GM12878 (cell line): Measurements from ENCODE around the gene PLOD3.

Experiments
- CTCF ChIP-seq, 3 experiments: IDR thresholded peaks in 2 of 3; conservative IDR thresholded peaks in 1 of 3; 2 replicates each; pipeline ENCODE4 v1.5.1; 2011; ENCODE audit warnings: low read depth in 3 of 3, low read length in 3 of 3, mild to moderate bottlenecking in 3 of 3, control low read depth in 2 of 3, moderate library complexity in 2 of 3, inconsistent platforms in 1 of 3, mixed read lengths in 1 of 3; ENCODE audit not compliant: control insufficient read depth in 2 of 3, insufficient read depth in 1 of 3; ENCODE audit errors: extremely low read depth in 1 of 3
- EZH2 ChIP-seq: IDR thresholded peaks from 2 replicates; pipeline ENCODE4 v1.6.1; 2012; ENCODE audit warnings: low read depth, mild to moderate bottlenecking, control low read depth, inconsistent platforms, low read length, borderline replicate concordance; ENCODE audit not compliant: control insufficient read depth

DNA sequence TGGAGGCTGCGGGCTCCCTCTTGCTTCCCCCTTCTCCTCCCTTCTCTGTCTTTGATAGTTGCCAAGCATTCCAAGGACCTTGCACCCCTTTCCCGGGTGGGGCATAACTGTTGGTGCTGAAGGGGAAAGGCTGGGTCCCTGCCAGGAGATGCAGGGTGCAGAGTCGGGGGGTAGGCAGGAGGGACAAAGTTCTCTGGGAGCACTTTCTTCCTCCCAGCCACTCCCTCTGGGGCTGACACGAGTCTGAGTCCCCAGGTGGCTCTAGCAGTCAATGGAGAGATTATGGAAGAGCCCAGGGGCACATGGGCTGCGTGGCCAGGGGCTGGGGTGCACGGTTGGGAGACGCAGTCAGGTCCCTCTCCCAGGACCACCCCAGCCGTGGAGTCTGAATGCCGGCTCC lies 18.1 kb upstream of the PLOD3 start:
- TF ChIP-seq EZH2, result no peak
- TF ChIP-seq CTCF (IDR thresholded peaks at IDR 0.05 in 2 of 3, conservative IDR thresholded peaks at IDR 0.05 in 1 of 3; ENCODE audit: control insufficient read depth in 2 of 3, extremely low read depth in 1 of 3, insufficient read depth in 1 of 3, low read depth in 3 of 3, low read length in 3 of 3), result no peak
